ENCODE measurements around the gene CBX2. TPM values are rescaled to one million over a fixed set of nuclear protein-coding genes. Genes with fewer than 3 reads are reported as not detected.

The CBX2 gene
- total RNA-seq, 2 donors from 2014 or later: 1.6 to 2.0 TPM

DNA sequence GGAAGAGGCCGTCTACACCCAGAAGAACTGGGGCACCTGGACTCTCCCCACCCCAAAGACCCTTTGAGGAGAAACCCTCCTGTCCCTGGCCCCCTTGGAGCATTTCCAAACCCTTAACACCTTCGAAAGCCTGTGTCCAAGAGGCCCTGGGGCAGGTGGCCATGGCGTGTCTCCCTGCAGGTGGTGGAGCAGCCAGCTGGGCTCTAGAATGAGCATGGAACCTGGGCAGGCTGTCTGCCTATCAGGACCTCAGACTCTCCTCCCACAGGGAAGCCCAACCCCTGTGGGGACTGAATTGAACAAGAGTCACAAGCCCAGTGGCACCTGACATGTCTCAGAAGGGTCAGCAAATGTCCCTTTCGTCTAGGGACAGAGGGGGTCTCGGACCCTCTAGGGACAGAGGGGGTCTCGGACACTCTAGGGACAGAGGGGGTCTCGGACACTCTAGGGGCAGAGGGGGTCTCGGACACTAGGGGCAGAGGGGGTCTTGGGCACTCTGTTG, 52.9 kb downstream of the CBX2 start:
- TF ChIP-seq POLR2A (IDR thresholded peaks at IDR 0.05): no peak
- TF ChIP-seq, protein P1, sequence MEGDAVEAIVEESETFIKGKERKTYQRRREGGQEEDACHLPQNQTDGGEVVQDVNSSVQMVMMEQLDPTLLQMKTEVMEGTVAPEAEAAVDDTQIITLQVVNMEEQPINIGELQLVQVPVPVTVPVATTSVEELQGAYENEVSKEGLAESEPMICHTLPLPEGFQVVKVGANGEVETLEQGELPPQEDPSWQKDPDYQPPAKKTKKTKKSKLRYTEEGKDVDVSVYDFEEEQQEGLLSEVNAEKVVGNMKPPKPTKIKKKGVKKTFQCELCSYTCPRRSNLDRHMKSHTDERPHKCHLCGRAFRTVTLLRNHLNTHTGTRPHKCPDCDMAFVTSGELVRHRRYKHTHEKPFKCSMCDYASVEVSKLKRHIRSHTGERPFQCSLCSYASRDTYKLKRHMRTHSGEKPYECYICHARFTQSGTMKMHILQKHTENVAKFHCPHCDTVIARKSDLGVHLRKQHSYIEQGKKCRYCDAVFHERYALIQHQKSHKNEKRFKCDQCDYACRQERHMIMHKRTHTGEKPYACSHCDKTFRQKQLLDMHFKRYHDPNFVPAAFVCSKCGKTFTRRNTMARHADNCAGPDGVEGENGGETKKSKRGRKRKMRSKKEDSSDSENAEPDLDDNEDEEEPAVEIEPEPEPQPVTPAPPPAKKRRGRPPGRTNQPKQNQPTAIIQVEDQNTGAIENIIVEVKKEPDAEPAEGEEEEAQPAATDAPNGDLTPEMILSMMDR (IDR thresholded peaks at IDR 0.05): no peak
- 80 to 93% methylated on average over 4 to 7 of the region's 8 CpGs for WGBS, 2 donors
- H3K36me3 ChIP-seq (replicated peaks in 1 of 2; ENCODE audit: insufficient read depth in 1 of 2, low read depth in 2 of 2): peaks cover 0 to 1% of the 10 kb centered on the region in 2 donors
- no peaks in the 10 kb centered on the region for H3K9me3 ChIP-seq
- H3K27ac ChIP-seq: peak overlapping the region; percentile 80 to 89 (median 86)
- peaks cover 67% of the 10 kb centered on the region for H3K4me1 ChIP-seq
- DNase-seq (peak in 3 of 4 donors; percentile 26 to 37 (median 26)), ATAC-seq (no peak)
- intact Hi-C loops (cut with DNase I): no loop called here
- no peaks in the 10 kb centered on the region for H3K27me3 ChIP-seq
- no peak overlapping the region for H3K4me3 ChIP-seq

DNA sequence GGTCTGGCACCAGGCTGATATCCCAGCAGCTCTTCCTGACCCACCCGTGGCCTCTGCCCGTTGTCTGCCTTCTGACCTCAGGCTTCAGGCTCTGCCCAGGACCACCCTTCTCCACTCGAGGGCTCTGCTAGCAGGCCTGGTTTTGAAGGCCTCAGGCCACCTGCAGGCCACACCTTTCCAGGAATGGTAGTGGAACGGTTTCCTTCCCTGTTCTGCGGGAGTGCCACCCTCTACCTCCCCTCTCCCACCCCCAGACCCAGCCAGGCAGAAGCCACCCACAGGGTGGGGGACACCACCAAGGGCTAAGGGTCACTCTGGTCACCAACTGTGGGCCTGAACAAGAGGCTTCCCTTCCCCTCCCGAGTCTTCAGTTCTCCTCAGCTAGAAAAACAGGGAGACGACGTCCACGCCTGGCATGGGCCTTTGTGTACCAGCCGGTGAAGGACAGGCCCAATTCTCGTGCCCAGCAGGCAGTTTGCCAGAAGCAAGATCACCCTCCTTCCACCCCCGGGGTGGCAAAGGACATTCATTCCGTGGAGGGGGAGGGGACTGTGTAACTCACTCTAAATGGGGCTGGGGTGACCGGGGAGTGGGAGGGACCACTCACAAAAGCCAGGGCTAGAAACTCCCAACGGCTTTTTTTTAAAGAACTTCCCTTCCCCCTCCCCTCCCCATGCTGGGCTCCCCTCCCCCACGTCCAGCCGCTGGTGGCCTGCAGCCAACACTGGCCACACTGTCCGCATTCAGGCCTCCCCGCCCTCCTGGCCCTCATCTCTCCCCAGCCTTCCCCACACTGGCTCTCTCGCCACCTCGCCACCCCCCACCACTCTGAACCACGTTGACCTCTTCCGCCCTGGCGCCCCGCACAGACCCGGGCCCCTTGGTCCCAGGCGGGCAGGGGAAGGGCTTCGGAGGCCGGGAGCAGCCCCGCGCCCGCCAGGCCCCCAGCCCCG, 53.6 kb downstream of the CBX2 start:
- H3K4me1 ChIP-seq: peaks cover 74% of the 10 kb centered on the region
- peaks cover 0 to 1% of the 10 kb centered on the region in 2 donors for H3K36me3 ChIP-seq (replicated peaks in 1 of 2; ENCODE audit: insufficient read depth in 1 of 2, low read depth in 2 of 2)
- 8 to 18% methylated on average over 20 to 33 of the region's 33 CpGs for WGBS, 2 donors
- DNase-seq (peak; percentile 88 to 95 (median 92)), ATAC-seq (peak; percentile 73)
- H3K9me3 ChIP-seq: no peaks in the 10 kb centered on the region
- no peaks in the 10 kb centered on the region for H3K27me3 ChIP-seq
- peak overlapping the region; percentile 80 to 89 (median 86) for H3K27ac ChIP-seq
- H3K4me3 ChIP-seq: no peak overlapping the region
- TF ChIP-seq, protein P1 (IDR thresholded peaks at IDR 0.05): peak in 1 of 7 experiments; percentile 19
- no peak for TF ChIP-seq POLR2A (IDR thresholded peaks at IDR 0.05)
- intact Hi-C loops (cut with DNase I): no loop called here

DNA sequence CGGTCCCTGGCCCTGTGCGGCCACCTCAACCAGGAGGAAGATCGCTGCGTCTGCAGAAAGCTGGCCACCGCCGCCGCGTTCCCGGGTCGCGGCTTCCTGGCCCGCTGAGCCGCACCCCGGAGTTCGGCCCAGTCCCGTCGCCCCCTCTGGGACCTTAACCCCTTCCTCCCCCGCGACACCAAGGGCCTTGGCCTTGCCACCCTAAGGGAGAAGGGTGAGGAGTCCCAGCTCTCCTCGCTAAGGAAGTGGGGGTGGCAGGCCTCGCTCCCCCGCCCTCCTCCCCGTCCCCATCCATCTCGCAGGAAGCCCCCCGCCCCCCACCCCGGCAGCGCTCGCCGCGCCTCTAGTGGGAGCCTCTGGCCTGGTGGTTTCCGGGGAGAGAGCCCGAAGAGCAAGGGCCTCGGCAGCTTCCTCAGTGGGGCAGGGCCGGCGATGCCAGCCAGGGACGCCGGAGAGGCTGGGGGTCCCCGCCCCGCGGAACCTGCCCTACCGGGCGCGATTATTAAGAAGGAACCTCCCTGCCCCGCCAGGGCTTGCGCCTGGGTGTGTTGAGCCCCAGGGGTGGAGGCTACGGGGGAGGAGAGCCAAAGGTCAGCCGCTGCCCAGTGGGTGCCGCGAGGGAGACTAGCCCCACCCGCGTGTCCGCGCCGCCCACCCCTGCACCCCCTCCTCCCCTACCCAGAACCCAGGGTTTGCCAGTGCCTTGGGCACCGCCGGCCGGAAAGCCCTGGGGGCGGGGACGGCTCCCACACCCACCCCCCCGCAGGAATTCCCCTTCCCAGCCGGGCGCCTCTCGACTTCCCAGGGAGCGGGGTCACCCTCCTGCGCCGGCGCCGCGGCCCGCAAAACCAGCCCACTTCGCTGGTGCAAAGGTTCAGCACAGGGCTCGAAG, 54.5 kb downstream of the CBX2 start:
- WGBS, 2 donors: 26 to 36% methylated on average over 16 to 71 of the region's 72 CpGs
- ATAC-seq (peak; percentile 1), DNase-seq (peak; percentile 37 to 57 (median 52))
- Histone ChIP-seq H3K4me1 (peaks cover 81% of the 10 kb centered on the region), H3K27me3 (no peaks in the 10 kb centered on the region), H3K9me3 (no peaks in the 10 kb centered on the region), H3K36me3 (replicated peaks in 1 of 2; ENCODE audit: insufficient read depth in 1 of 2, low read depth in 2 of 2) (peaks cover 0 to 1% of the 10 kb centered on the region in 2 donors), H3K4me3 (no peak overlapping the region), H3K27ac (peak overlapping the region; percentile 80 to 89 (median 86))
- no peak for TF ChIP-seq POLR2A (IDR thresholded peaks at IDR 0.05)
- TF ChIP-seq, protein P1 (IDR thresholded peaks at IDR 0.05): no peak
- intact Hi-C loops (cut with DNase I): no loop called here

DNA sequence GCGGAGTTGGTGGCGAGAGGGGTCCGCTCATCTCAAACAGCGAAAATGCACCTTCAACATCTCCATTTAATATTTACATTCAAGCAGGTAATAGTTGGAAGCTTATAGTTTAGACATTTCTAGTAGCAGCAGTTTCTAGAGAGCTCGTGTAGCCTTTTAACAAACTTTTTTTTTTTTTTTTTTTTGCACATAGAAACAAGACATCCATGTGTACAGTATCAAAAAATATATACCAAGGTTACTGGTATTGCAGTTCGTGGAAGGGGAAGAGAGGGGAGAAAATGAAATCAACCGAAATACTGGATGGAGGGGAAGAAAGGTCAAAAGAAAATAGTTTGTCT, 55.1 kb downstream of the CBX2 start:
- WGBS, 2 donors: 75 to 77% methylated on average over 7 of the region's 7 CpGs
- Histone ChIP-seq H3K4me3 (no peak overlapping the region), H3K27me3 (no peaks in the 10 kb centered on the region), H3K36me3 (replicated peaks in 1 of 2; ENCODE audit: insufficient read depth in 1 of 2, low read depth in 2 of 2) (peaks cover 0 to 1% of the 10 kb centered on the region in 2 donors), H3K27ac (peak overlapping the region in 3 of 4 donors; percentile 85 to 89 (median 88)), H3K4me1 (peaks cover 87% of the 10 kb centered on the region), H3K9me3 (no peaks in the 10 kb centered on the region)
- intact Hi-C loops (cut with DNase I): no loop called here
- TF ChIP-seq, protein P1 (IDR thresholded peaks at IDR 0.05): no peak
- TF ChIP-seq POLR2A (IDR thresholded peaks at IDR 0.05): no peak
- ATAC-seq (no peak), DNase-seq (no peak)
